ENCODE data around the gene SEMA4D.
A peak's percentile ranks its signal among the peaks of the same experiment; 100 is the strongest.

Gene SEMA4D

GRCh38 chr9:89441986-89442385 lies 55.9 kb downstream of the SEMA4D start:
- DNase-seq = no peak

GRCh38 chr9:89441655-89441970 lies 56.3 kb downstream of the SEMA4D start:
- no peak for DNase-seq

- DNase-seq = no peak
These were observed 56.8 kb downstream of the SEMA4D start for GRCh38 chr9:89440951-89441654.

- no peak for DNase-seq
These were observed 57.4 kb downstream of the SEMA4D start for GRCh38 chr9:89440548-89440947.

- no peak for DNase-seq
These were observed 57.9 kb downstream of the SEMA4D start for GRCh38 chr9:89440046-89440445.

- DNase-seq = no peak
These were observed 58.3 kb downstream of the SEMA4D start for GRCh38 chr9:89439571-89439970.

- no peak for DNase-seq
These were observed 59.7 kb downstream of the SEMA4D start for GRCh38 chr9:89438194-89438593.

GRCh38 chr9:89437772-89438171 lies 60.1 kb downstream of the SEMA4D start:
- DNase-seq = no peak

GRCh38 chr9:89436963-89437625 lies 60.8 kb downstream of the SEMA4D start:
- peak; percentile 85 for DNase-seq

GRCh38 chr9:89436326-89436725 lies 61.6 kb downstream of the SEMA4D start:
- no peak for DNase-seq

- DNase-seq = peak; percentile 7
These were observed 62.7 kb downstream of the SEMA4D start for GRCh38 chr9:89435071-89435823.

GRCh38 chr9:89434636-89435035 lies 63.3 kb downstream of the SEMA4D start:
- no peak for DNase-seq

GRCh38 chr9:89433826-89434225 lies 64.1 kb downstream of the SEMA4D start:
- DNase-seq = no peak

- DNase-seq = no peak
These were observed 64.9 kb downstream of the SEMA4D start for GRCh38 chr9:89432986-89433530.

GRCh38 chr9:89431930-89432725 lies 65.8 kb downstream of the SEMA4D start:
- DNase-seq = no peak

GRCh38 chr9:89430995-89431394 lies 66.9 kb downstream of the SEMA4D start:
- no peak for DNase-seq

GRCh38 chr9:89428901-89429890 lies 68.7 kb downstream of the SEMA4D start:
- no peak for DNase-seq

- DNase-seq = no peak
These were observed 69.6 kb downstream of the SEMA4D start for GRCh38 chr9:89428222-89428761.

- DNase-seq = no peak
These were observed 70.2 kb downstream of the SEMA4D start for GRCh38 chr9:89427621-89428221.

- DNase-seq = no peak
These were observed 71.4 kb downstream of the SEMA4D start for GRCh38 chr9:89426384-89426961.

Data from NCI-H146 (cell line).